Thoracic aorta (tissue), 2 donors: ENCODE data around the gene PEAK1. TPM values are rescaled to one million over a fixed set of nuclear protein-coding genes. Genes with fewer than 3 reads are reported as not detected.

ENCODE experiments used
- ATAC-seq: fragments of 150-250 bp; one replicate; pipeline ENCODE4 v1.8.0; 2017; ENCODE audit warnings: low read depth; ENCODE audit not compliant: insufficient number of reproducible peaks, low FRiP score
- DNase-seq: peaks from one replicate; pipeline ENCODE4 v3.0.0-alpha.2; 2020; ENCODE audit warnings: low spot score
- H3K27ac ChIP-seq, 2 donors: fragments of 200-600 bp; sonication (generic); 1 replicate in 1 of 2; 2 replicates in 1 of 2; pipeline ENCODE4 v1.5.1; 2016; ENCODE audit warnings: mild to moderate bottlenecking in 2 of 2, moderate library complexity in 2 of 2
- H3K27me3 ChIP-seq: fragments of 200-600 bp; sonication (generic); replicated peaks from 2 replicates; pipeline ENCODE4 v1.6.0; 2016; ENCODE audit warnings: mild to moderate bottlenecking; ENCODE audit not compliant: insufficient read depth
- H3K36me3 ChIP-seq: fragments of 200-600 bp; sonication (generic); one replicate; pipeline ENCODE4 v1.5.1; 2016
- H3K4me1 ChIP-seq, 2 donors: fragments of 200-600 bp; sonication (generic); 1 replicate in 1 of 2; 2 replicates in 1 of 2; pipeline versions ENCODE4 v1.5.1 to v1.6.0; 2016; ENCODE audit warnings: low read depth in 2 of 2, mild to moderate bottlenecking in 1 of 2; ENCODE audit not compliant: control insufficient read depth in 1 of 2
- H3K4me3 ChIP-seq: fragments of 200-600 bp; sonication (generic); 2 replicates; pipeline ENCODE4 v1.5.1; 2016; ENCODE audit warnings: mild to moderate bottlenecking
- H3K9me3 ChIP-seq: fragments of 200-600 bp; sonication (generic); 2 replicates; pipeline ENCODE4 v1.5.1; 2016
- total RNA-seq, 2 donors: library from RNA; depleted of rRNA; stranded (reverse); fragments of >200 nt; gene quantifications; one replicate each; pipeline versions ENCODE4 v1.1.0 to v1.2.3, GENCODE V29; 2016
- TF ChIP-seq, protein P1 (sequence below): fragments of 200-600 bp; sonication (generic); IDR thresholded peaks from one replicate; pipeline ENCODE4 v1.5.1; 2019; ENCODE audit warnings: antibody characterized with exemption

PEAK1 gene
- total RNA-seq, 2 donors from 2014 or later = 94.2 to 95.9 TPM

DNA sequence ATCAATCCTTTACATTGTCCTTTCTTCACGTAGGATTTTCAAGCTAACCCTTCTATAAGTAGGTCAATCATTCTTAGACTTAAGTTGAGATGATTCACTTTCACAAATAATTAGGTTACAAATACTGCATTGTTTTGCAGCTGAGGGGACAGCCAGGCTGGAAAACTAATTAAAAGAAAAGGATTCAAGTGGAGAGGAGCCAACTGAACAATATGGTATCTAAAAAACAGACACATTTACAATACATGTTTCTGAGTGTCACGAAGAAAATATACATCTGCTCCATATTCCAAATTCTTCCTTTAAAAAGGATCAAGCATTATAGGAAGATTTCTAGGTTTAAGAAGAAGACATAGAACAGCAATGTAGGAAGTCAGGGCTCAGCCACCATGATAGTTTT lies 70.2 kb downstream of the PEAK1 start:
- DNase-seq = no peak
- no peaks in the 10 kb centered on the region for H3K27me3 ChIP-seq
- no peaks in the 10 kb centered on the region for H3K9me3 ChIP-seq
- H3K36me3 ChIP-seq = no peaks in the 10 kb centered on the region
- no peak overlapping the region for H3K4me3 ChIP-seq
- no peak for ATAC-seq
- H3K27ac ChIP-seq = no peak overlapping the region
- H3K4me1 ChIP-seq = peaks cover 0 to 3% of the 10 kb centered on the region in 2 donors
- TF ChIP-seq, protein P1, sequence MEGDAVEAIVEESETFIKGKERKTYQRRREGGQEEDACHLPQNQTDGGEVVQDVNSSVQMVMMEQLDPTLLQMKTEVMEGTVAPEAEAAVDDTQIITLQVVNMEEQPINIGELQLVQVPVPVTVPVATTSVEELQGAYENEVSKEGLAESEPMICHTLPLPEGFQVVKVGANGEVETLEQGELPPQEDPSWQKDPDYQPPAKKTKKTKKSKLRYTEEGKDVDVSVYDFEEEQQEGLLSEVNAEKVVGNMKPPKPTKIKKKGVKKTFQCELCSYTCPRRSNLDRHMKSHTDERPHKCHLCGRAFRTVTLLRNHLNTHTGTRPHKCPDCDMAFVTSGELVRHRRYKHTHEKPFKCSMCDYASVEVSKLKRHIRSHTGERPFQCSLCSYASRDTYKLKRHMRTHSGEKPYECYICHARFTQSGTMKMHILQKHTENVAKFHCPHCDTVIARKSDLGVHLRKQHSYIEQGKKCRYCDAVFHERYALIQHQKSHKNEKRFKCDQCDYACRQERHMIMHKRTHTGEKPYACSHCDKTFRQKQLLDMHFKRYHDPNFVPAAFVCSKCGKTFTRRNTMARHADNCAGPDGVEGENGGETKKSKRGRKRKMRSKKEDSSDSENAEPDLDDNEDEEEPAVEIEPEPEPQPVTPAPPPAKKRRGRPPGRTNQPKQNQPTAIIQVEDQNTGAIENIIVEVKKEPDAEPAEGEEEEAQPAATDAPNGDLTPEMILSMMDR = no peak

DNA sequence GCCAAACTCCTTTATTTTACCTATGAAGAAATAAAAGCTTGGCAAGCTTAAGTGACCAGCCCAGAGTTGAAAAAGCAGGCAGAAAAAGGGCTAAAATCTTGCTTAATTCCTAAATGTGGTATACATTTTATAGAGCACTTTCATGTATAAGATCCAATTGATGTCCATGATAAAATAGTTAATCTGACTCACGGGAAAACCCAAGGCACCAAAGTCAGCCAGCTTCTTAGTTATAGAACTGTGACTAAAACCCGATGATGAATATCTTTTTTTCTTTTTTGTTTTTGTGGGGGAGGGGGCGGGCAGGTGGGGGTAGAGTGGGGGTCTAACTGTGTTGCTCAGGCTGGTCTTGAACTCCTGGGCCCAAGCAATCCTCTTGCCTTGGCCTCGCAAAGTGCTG lies 71.4 kb downstream of the PEAK1 start:
- DNase-seq = no peak
- Histone ChIP-seq H3K27me3 (no peaks in the 10 kb centered on the region), H3K4me3 (no peak overlapping the region), H3K9me3 (no peaks in the 10 kb centered on the region), H3K4me1 (peaks cover 0 to 3% of the 10 kb centered on the region in 2 donors), H3K27ac (no peak overlapping the region), H3K36me3 (no peaks in the 10 kb centered on the region)
- no peak for ATAC-seq
- TF ChIP-seq, protein P1 = no peak

- TF ChIP-seq, protein P1 = no peak
- no peak for ATAC-seq
- Histone ChIP-seq H3K36me3 (no peaks in the 10 kb centered on the region), H3K4me1 (peaks cover 0 to 3% of the 10 kb centered on the region in 2 donors), H3K27me3 (no peaks in the 10 kb centered on the region), H3K27ac (no peak overlapping the region), H3K9me3 (no peaks in the 10 kb centered on the region), H3K4me3 (no peak overlapping the region)
- no peak for DNase-seq
Measured at GRCh38 chr15:77347197-77347596, 72.7 kb downstream of the PEAK1 start.

GRCh38 chr15:77346245-77347036 lies 73.5 kb downstream of the PEAK1 start:
- no peak for ATAC-seq
- Histone ChIP-seq H3K9me3 (no peaks in the 10 kb centered on the region), H3K27ac (no peak overlapping the region), H3K36me3 (no peaks in the 10 kb centered on the region), H3K27me3 (no peaks in the 10 kb centered on the region), H3K4me3 (no peak overlapping the region), H3K4me1 (peaks cover 0 to 3% of the 10 kb centered on the region in 2 donors)
- TF ChIP-seq, protein P1 = no peak
- DNase-seq = no peak

DNA sequence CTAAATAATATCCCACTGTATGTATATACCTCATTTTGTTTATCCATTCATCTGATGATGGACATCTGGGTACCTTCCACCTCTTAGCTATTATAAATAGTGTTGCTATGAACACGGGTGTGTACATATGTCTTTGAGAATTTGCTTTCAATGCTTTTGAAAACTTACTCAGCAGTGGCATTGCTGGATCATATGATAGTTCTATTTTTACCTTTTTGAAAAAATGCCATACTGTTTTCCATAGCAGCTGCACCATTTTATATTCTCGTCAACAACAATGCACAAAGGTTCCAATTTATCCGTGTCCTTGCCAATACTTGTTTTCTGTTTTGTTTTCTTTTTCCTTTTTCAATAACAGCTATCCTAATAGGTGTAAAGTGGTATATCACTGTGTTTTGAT lies 77.1 kb downstream of the PEAK1 start:
- H3K4me3 ChIP-seq = no peak overlapping the region
- ATAC-seq = no peak
- no peaks in the 10 kb centered on the region for H3K9me3 ChIP-seq
- no peak overlapping the region for H3K27ac ChIP-seq
- DNase-seq = no peak
- H3K4me1 ChIP-seq = peaks cover 0 to 3% of the 10 kb centered on the region in 2 donors
- no peaks in the 10 kb centered on the region for H3K27me3 ChIP-seq
- TF ChIP-seq, protein P1 = no peak
- no peaks in the 10 kb centered on the region for H3K36me3 ChIP-seq
